Measurements from ENCODE around the gene NUP85. TPM values are rescaled to one million over a fixed set of nuclear protein-coding genes. Genes with fewer than 3 reads are reported as not detected.
A peak's percentile ranks its signal among the peaks of the same experiment; 100 is the strongest.

NUP85 gene
- total RNA-seq, 3 donors from 2014 or later (not counting 1 experiment from before 2014, with no cell fraction given), result 71.1 to 78.1 (median 77.0) TPM

- peak overlapping the region; percentile 99 to 100 for H3K27ac Mint-ChIP-seq
- H3K4me3 ChIP-seq (ENCODE audit: low read length), result peak overlapping the region; percentile 80
- DNase-seq, result peak in 1 of 2 donors; percentile 77
- intact Hi-C loops (cut with micrococcal nuclease), result loop anchor here (1.0 kb wide), 3 partner anchors 10 to 77 kb away; partner anchors contain the start of gene SLC25A19
- H3K9me3 ChIP-seq (ENCODE audit: control insufficient read depth, insufficient read depth, low read length), result no peaks in the 10 kb centered on the region
- TF ChIP-seq CTCF (IDR thresholded peaks at IDR 0.05), result peak; percentile 12
- peak; percentile 17 to 43 (median 24) for ATAC-seq
- H3K4me1 Mint-ChIP-seq, result peaks cover 59 to 66% of the 10 kb centered on the region in 2 donors
- peak overlapping the region; percentile 97 for H3K4me3 Mint-ChIP-seq
- WGBS (ENCODE audit: insufficient coverage), result 2% methylated on average over 30 of the region's 31 CpGs
- no peaks in the 10 kb centered on the region for H3K9me3 Mint-ChIP-seq
- peaks cover 23% of the 10 kb centered on the region for H3K4me1 ChIP-seq (ENCODE audit: control insufficient read depth, insufficient read depth, low read length)
- peaks cover 10% of the 10 kb centered on the region for H3K36me3 ChIP-seq (ENCODE audit: control insufficient read depth, insufficient read depth, low read length)
- H3K27me3 Mint-ChIP-seq (ENCODE audit: low read depth in 2 of 2), result no peaks in the 10 kb centered on the region
- peak overlapping the region; percentile 97 for H3K27ac ChIP-seq (ENCODE audit: low read length)
- H3K36me3 Mint-ChIP-seq, result no peaks in the 10 kb centered on the region
- H3K27me3 ChIP-seq (ENCODE audit: control insufficient read depth, insufficient read depth, low read length), result no peaks in the 10 kb centered on the region
Measured at GRCh38 chr17:75260641-75261335, 55.3 kb downstream of the NUP85 start.

GRCh38 chr17:75261336-75262111 is 56.0 kb downstream of the NUP85 start, which contains the start of the genes GGA3 and MRPS7:
Gene GGA3 (minus strand): TSS chr17:75261606. CDS start chr17:75261587, 19 bp downstream.
Gene MRPS7 (plus strand): TSS chr17:75261879. CDS start chr17:75261901, 22 bp downstream.
- under 1% methylated on average over 69 of the region's 69 CpGs for WGBS (ENCODE audit: insufficient coverage)
- no peaks in the 10 kb centered on the region for H3K27me3 Mint-ChIP-seq (ENCODE audit: low read depth in 2 of 2)
- peak within 1 kb of the TSS; percentile 97 for H3K27ac ChIP-seq (ENCODE audit: low read length)

GRCh38 chr17:75262112-75262606 is 56.7 kb downstream of the NUP85 start:
- Mint-ChIP-seq H3K4me1 (peaks cover 45 to 53% of the 10 kb centered on the region in 2 donors), H3K36me3 (no peaks in the 10 kb centered on the region), H3K27me3 (ENCODE audit: low read depth in 2 of 2) (no peaks in the 10 kb centered on the region), H3K9me3 (no peaks in the 10 kb centered on the region), H3K27ac (peak overlapping the region; percentile 99 to 100), H3K4me3 (peak overlapping the region; percentile 97)
- 2% methylated on average over 23 of the region's 23 CpGs for WGBS (ENCODE audit: insufficient coverage)
- intact Hi-C loops (cut with micrococcal nuclease), result no loop called here
- H3K4me3 ChIP-seq (ENCODE audit: low read length), result peak overlapping the region; percentile 80
- DNase-seq (no peak), ATAC-seq (no peak)
- no peak for TF ChIP-seq CTCF (IDR thresholded peaks at IDR 0.05)
- H3K36me3 ChIP-seq (ENCODE audit: control insufficient read depth, insufficient read depth, low read length), result peaks cover 24% of the 10 kb centered on the region
- peaks cover 23% of the 10 kb centered on the region for H3K4me1 ChIP-seq (ENCODE audit: control insufficient read depth, insufficient read depth, low read length)
- H3K9me3 ChIP-seq (ENCODE audit: control insufficient read depth, insufficient read depth, low read length), result no peaks in the 10 kb centered on the region
- peak overlapping the region; percentile 97 for H3K27ac ChIP-seq (ENCODE audit: low read length)
- no peaks in the 10 kb centered on the region for H3K27me3 ChIP-seq (ENCODE audit: control insufficient read depth, insufficient read depth, low read length)

More at GRCh38 chr17:75261336-75262111, 56.0 kb downstream of the NUP85 start, which contains the start of the genes GGA3 and MRPS7:
- Mint-ChIP-seq H3K27ac (peak within 1 kb of the TSS; percentile 99 to 100), H3K9me3 (no peaks in the 10 kb centered on the region), H3K36me3 (no peaks in the 10 kb centered on the region), H3K4me3 (peak within 1 kb of the TSS; percentile 97), H3K4me1 (peaks cover 52 to 59% of the 10 kb centered on the region in 2 donors)
- Histone ChIP-seq H3K36me3 (ENCODE audit: control insufficient read depth, insufficient read depth, low read length) (peaks cover 17% of the 10 kb centered on the region), H3K4me3 (ENCODE audit: low read length) (peak within 1 kb of the TSS; percentile 80), H3K27me3 (ENCODE audit: control insufficient read depth, insufficient read depth, low read length) (no peaks in the 10 kb centered on the region), H3K4me1 (ENCODE audit: control insufficient read depth, insufficient read depth, low read length) (peaks cover 23% of the 10 kb centered on the region), H3K9me3 (ENCODE audit: control insufficient read depth, insufficient read depth, low read length) (no peaks in the 10 kb centered on the region)
- no peak for TF ChIP-seq CTCF (IDR thresholded peaks at IDR 0.05)
- peak; percentile 93 to 98 (median 93) for ATAC-seq
- peak; percentile 95 to 97 for DNase-seq
- intact Hi-C loops (cut with micrococcal nuclease), result loop anchor here (1.0 kb wide), 3 partner anchors 9 to 78 kb away; partner anchors contain the start of gene SLC25A19
